Medulla oblongata (tissue), 1 donor: ENCODE results near the gene TMEM191C.
"Not testable (repeated sequence)": the region's sequence is repeated elsewhere in the genome, so short reads cannot be mapped to it uniquely, and the experiment has no call there.

Experiments
- DNase-seq: peaks from one replicate; pipeline ENCODE4 v3.0.0-alpha.2; 2015; ENCODE audit errors: extremely low spot score

The TMEM191C gene

DNA sequence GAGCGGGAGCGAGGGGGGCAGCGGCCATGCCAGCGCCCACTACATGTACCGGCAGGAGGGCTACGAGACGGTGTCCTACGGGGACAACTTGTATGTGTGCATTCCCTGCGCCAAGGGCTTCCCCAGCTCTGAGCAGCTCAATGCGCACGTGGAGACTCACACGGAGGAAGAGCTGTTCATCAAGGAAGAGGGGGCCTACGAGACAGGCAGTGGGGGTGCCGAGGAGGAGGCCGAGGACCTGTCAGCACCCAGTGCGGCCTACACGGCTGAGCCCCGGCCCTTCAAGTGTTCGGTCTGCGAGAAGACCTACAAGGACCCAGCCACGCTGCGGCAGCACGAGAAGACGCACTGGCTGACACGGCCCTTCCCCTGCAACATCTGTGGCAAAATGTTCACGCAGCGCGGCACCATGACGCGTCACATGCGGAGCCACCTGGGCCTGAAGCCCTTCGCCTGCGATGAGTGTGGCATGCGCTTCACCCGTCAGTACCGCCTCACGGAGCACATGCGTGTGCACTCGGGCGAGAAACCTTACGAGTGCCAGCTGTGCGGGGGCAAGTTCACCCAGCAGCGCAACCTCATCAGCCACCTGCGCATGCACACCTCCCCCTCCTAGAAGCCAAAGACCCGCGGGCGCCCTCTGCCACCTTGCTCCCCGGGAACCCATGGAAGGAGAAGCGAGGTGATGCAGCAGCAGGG, 20.9 kb upstream of the TMEM191C start:
- no peak for DNase-seq

DNA sequence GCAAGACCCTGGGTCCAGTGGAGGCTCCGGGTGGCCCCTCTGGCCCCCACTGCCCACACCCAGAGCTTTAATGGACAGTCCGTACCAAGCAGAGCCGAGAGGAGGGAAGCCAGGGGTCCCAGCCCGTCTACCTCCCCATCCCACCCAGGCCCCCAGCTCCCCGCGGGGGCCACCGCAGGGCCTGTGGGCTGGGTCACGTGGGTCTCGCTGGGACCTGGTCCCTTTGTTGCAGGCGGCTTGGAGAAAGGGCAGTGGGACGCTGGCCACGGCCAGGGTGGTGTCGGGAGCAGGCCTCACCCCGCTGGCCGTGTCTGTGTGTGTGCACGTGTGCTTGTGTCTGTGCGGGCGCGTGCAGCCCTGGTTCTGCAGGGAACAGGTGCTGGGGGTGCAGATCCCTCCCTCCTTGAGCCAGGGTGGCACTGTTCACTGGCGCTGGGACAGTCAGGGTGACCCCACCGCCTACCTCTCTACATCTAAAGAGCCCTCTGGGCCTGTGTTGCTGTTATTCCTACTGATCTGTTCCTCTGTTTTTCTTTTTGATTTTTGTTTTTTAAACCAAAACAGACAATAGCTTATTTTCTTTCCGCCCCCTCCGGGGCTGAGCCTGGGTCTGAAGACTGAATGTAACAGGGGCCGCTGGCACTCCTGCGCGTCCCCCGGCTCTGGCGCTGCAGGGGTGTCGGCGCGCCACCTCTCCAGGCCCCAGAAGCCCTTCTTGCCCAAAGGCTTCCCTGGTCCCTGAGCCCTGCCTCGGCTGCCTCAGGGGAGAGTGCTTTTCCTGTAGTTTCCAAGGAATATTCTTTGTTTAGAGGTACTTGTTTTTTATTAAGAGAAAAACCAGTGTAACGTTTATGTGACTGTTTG, 20.1 kb upstream of the TMEM191C start:
- DNase-seq = no peak

DNA sequence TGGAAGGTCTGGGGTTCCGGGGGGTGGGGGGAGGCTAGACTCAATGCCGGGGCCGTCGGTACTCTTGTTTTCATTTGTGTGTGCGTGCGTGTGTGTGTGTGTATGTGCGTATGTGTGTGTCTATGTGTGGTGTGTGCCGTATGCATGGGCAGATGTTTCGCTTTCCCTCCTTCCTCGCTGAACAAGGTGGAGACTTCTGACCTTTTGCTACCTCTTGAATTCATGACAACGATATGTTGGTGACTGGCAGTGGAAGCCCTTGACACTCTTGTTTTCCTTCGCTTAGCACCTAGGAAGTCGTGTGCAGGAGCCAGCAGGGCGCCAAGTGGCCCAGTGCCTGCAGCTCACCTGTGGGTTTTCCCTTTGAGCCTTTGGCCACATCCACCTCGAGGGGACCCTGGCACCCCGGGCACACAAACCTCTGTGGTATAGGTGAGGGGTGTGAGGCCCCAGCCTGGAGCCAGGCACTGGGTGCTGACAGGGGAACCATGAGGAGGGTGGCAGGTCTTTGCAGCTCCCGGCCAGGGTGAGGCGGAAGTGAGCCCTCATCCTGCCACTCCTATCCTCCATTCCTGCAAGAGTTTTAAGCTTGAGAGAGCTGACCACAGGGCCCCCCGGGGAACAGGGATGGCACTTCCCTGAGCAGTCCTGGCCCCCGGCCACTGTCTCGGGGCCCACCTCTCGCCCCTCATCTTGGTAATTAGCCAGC, 19.3 kb upstream of the TMEM191C start:
- DNase-seq = no peak

DNA sequence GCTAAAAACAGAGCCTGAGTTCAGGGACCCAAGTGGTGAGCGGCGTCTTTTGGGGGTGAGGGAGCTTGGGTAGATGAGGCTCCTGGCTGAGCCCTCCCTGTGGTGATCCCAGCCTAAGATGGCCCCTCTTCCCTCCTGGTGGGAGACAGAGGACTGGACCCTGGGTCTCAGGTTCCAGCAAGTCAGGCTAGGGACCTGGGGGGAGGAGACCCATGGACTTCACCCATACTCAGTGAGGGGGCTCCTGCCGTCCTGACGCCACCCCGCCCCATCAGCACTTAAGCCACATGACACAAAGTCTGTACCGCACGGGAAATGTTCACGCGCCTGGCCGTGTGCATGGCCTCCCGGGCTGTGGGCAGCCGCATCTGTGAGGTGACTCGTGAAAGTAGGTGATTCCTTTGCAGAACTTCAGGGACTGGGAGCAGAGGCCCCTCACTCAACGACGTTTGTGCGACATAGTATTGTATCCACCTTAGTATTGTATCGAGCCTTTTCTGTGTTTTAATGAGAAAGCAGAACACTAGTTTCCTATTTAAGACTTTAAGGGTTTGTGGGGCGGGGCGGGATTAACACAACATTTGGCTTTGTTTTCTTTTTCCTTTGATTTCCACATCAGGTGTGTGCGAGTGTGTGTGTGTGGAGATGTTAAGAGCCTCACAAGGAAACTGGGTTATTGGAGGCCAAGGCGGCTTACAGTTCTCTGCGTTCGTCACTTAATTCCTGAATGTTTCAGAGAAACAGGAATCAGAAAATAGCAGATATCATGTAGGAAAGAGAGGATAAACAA, 18.4 kb upstream of the TMEM191C start:
- DNase-seq = no peak

DNA sequence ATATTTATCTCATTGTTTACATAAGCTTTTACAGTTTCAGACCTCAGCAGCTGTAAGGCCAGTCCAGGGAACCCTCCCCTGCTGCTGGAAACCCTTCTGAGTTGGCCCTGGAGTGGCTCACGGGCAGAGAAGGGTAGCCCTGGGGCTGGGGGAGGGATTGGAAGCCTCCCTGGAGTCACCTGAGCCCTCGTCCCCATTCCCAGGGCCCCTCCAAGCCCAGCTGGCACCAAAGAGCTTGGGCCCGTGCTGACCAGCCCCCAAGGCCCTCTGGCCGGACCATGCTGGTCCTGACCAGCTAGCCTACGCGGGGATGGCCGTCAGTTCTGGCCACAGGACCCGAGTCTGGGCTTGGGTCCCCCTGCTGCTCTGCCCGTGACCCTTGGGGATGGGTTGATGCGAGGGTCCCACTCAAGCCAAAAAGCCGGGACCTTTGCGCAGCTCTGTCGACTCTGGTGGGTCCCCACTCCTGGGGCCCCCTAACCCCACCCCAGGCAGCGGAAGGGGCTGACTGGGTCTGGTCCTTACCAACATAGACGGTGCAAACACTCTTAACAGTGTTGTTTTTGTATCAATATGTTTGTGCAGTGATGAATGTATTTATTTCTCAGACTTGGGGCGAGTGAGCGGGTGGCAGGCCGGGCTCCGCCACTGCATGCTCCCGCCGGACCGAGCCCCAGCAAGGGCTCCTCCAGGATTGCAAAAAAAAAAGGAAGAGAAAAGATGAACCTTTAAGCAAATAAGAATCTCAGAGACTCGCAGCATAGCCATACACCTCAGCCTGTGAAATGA, 17.5 kb upstream of the TMEM191C start:
- no peak for DNase-seq

DNA sequence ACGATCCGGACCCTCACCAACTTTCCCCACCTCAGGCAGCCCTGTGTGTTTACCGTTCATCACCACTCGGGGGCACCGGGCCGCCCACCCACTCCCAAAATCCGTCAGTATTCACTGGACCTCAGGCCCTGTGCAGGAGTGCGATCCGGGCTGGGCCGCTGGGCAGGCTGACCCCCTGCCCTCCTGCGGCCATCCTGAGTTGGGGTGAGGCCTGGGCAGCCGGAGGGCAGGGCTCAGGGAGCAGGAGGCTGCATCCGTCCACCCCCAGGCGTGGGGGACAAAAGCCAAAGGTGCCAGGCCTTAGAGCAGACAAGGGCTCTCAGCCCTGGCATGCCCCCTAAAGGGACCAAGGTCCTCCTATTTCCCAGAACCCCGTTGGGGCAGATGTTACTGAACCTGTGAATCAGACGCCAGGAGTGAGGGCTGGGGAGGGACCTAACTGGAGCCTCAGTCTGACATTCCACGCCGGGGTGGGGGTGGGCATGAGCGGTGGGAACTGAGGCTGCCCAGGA, 16.8 kb upstream of the TMEM191C start:
- no peak for DNase-seq

DNA sequence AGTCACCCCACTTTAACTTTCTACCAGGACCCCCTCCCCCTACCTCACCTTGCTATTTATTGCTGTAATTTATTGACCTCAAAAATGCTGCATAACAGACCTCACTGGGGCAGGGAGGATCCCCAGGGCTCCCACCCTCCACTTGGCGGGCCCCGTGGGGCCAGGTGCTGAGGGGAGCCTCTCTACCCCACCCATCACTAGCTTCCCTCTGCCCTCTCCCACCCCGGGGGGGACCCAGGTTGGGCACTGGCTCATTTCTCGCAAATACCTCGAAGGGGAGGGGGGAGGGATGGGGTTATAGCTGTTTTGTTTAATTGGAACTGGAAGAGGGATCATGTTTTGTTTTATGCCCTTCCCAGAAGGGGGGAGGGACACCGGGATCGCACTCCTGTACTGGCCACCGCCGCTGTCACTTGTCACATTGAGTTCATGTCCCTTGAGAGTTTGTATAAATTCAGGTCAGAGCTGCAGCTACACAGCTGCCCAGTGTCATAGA, 16.3 kb upstream of the TMEM191C start:
- no peak for DNase-seq

DNA sequence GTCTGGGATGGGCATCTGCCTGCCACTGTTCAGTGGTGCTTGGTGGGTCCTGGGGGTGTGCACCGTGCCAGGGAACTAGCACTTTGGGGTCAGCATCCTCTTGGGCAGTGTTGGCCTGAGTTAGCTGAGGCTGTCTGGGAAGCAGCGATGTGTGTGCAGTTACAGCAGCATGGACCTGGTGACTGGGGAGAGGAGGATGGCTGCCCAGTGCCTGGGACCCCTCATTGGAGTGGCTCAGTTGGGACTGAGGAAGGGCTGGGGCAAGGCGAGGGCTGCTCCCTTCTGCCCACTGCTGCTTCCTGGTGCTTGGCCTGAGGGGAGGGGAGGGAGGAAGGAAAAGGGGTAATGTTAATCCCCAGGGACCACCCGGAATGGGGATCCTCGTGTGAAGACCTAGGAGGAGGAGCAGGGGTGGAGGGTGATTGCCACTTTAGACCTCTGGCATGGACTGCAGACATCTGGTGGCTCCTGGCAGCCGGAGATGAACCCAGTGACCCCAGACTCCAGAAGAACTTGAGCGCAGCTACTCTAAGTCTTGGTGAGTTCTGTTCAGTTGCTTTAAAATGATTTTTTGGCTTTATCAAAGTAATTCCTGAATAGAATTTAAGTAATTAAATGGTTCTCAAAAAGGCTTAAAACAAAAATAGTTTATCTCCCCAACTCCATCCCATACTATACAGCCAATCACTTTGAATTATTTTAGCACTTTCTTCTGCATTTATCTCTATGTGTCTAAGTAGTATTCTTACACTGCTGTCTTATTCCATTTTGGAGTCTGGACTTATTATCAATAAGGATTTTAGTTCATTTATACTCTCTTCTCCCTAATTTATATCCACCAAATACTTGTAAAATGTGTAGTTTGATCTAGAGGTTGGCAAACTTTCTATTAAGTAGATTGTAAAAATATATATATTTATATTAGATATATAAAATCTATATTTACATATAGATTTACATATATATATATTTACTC, 15.4 kb upstream of the TMEM191C start:
- DNase-seq = no peak

DNA sequence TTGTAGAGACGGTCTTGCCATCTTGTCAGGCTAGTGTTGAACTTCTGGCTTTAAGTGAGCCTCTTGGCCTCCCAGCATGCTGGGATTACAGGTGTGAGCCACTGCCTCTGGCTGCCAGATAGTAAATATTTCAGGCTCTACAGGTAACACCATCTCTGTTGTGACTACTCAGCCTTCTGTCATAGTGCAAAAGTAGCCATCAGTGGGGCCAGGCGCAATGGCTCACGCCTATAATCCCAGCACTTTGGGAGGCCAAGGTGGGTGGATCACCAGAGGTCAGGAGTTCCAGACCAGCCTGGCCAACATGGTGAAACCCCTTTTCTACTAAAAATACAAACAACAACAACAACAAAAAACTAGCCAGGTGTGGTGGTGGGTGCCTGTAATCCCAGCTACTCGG, 14.5 kb upstream of the TMEM191C start:
- DNase-seq = not testable (repeated sequence)

DNA sequence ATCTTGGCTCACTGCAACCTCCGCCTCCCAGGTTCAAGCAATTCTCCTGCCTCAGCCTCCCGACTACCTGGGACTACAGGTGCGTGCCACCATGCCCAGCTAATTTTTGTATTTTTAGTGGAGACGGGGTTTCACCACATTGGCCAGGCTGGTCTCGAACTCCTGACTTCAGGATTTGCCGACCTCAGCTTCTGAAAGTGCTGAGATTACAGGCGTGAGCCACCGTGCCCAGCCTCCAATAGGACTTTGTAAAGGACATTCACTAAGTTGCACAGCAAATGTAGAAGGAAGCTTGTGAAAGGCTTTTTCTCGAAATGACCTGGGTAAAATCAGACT, 12.2 kb upstream of the TMEM191C start:
- DNase-seq = not testable (repeated sequence)

DNA sequence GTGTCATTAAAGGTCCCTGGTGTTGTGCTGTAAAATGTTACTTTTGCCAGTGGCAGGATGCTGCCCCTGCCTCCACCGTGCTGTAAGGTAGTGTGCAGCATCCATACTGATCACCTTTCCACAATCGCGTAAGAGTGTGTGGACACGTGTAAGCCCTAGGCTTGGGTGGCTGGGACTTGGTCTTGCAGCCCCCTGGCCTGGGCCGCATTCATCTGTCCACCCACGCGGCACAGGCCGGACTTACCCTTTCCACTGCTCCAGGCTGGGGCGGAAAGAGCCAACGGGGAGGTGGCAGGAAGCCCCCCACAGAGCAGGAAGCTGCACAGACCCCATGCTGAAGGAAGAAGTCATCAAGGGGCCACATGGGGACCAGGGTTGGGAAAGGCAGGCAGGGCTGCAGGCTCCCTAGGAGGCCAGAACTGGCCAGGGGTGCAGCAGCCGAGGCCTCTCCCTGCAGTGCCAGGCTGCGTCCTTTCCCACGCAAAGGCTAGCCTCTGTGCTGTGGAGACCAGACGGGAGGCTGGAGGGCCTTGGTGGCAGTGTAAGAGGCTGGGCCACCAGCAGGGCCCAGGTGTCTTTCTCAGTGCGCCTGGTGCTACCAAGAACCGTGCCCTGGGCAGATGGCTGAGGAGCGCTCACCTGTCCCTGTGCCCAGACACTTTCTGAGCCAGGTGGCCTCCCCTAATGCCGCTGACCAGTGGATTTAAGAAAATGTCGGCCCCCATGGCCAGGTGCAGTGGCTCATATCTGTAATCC, 11.7 kb upstream of the TMEM191C start:
- no peak for DNase-seq

DNA sequence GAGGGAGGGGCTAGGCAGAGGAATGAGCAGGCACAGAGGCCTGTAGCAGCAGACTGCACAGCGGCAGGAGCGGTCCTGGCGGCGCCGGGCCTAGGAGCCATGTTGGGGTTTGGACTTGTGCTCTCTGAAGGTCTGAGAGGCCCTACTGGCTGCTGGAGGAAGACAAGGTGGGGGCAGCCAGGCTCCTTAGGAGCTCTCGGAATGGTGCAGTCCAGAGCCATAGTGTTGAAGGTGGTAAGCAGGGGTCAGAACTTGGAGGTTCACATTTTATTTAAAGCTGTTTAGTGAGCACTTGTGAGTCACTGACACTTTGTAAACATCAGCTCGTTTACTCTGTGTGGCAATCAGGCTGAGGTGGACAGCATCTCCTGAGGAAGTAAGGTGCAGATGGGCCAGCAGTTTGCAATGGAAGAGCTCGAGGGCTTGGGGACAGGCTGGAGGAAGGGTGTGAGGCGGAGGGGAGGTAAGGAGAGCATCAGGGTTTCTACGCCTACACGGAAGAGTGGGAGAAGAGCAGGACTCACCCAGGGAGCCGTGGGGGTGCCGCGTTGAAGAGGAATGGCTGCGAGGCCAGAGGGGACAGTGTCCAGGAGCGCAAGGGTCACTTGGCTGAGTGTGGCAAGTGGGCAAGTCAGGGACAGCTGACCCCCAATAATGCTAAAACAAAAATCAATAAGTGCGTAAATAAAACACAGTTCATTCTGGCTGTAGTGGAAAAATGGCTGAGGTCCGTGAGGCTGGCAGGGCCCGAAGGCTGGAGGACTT, 10.0 kb upstream of the TMEM191C start:
- no peak for DNase-seq

DNA sequence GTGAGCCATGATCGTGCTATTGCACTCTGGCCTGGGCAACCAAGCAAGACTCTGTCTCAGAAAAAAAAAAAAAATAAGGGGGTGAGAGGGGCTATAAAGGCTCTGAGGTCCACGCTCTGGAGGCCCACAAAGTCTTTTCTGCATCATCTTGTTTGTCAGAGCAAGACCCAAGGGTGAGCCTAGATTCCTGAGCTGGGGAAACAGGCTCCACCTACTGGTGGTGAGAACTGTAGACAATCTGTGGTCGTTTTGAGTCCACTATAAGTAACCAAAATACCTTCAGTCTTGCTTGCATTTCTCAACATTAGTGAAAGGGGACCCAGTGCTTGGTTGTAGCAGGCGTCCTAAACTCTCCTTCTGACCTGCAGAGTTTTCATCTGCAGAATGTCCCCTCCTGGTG, 4.5 kb upstream of the TMEM191C start:
- DNase-seq = not testable (repeated sequence)

DNA sequence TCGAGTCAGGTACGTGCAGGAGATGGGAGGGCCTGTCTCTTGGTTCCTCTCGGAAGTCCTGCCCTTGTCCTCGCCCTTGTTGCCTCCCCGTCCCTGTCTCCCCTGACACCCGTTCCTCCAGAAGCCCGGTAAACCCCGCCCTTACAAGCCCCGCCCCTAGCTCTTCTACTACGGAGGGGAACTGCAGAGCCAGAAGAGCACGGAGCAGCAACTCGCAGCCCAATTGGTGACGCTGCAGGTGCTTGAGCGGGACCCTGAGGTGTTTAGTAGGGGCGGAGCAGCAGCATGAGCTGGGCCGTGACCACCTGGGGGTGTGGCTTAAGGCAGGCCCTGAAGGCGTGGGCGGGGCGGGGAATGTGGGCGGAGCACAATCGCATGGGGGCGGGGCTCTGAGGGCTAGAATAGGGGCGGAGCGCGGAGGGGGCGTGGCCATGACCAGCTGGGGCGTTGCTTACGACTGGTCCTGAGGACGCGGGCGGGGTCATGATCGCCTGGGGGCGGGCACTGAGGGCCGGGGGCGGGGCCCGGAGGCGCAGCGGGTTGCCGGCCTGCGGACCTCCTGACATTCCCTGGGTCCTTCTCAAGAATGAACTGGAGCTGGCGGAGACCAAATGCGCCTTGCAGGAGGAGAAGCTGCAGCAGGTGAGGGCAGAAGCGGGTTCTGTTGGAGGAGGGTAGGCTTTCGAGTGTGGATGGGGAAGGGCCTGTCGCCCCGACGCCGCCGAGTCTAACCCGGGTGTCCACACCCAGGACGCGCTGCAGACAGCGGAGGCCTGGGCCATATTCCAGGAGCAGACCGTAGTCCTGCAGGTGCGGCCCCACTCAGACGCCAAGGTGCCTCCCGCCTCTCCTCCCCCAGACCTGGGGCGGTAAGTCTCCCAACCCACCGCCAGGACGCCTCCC, 1.3 kb downstream of the TMEM191C start:
- peak; percentile 63 for DNase-seq

DNA sequence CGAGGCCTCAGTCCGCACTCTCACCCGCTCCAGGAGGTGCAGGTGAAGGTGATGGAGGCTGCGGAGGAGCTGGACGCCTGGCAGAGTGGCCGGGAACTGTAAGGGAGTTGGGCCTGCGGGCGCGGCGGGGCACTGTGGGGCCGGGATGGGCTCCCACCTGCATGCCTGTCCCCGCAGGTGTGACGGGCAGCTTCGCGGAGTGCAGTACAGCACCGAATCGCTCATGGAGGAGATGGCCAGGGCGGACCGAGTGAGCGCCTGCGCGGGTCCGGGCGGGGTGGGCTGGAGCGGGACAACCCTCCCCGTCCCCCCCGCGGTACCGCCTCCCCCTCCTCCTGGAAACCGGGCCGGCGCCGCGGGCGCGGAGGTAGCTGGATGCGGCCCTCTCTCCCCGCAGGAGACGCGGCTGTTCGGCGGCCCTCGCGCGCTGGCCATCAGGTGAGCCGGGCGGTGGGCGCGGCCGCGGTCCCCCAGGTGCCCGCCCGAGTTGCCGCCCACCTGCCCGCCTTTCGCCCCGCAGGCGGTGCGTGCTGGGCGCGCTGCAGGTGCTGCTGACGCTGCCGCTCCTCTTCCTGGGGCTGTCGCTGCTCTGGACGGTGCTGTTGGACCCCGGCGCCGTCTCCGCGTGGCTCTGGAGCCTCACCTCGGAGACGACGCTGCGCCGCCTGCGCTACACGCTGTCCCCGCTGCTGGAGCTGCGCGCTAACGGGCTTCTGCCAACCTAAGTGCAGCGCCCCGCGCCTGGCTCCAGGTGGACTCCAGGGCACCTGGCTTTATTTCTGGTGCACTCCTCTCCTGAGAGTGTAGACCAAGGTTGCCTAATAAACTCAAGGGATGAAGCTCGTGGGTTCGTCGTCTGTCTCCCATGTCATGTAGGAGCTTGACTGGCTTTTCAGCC, 2.2 kb downstream of the TMEM191C start:
- not testable (repeated sequence) for DNase-seq

DNA sequence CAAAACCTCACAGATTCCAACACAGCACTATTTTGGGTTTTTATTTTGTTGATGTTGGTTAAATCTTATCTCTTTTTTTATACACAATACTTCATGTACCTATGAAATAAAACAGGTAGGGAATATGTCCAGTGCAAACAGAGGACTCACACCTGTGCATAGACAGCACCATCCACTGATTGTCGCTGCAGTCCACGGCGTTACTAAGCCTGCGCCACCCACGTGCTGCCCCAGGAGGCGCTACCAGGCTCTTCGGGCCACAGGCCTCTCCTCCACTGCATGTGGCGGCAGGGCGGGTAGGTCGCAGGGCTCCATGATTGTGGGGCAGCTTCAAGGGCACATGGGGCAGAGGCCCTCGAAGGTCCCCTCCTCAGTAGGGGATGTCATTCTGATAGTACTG, 5.8 kb downstream of the TMEM191C start:
- DNase-seq = not testable (repeated sequence)
